Measurements from ENCODE around the gene LYL1.

LYL1 gene

GRCh38 chr19:13056052-13056660 lies 46.5 kb downstream of the LYL1 start:
- DNase-seq (ENCODE audit: low read depth) = no peak

DNA sequence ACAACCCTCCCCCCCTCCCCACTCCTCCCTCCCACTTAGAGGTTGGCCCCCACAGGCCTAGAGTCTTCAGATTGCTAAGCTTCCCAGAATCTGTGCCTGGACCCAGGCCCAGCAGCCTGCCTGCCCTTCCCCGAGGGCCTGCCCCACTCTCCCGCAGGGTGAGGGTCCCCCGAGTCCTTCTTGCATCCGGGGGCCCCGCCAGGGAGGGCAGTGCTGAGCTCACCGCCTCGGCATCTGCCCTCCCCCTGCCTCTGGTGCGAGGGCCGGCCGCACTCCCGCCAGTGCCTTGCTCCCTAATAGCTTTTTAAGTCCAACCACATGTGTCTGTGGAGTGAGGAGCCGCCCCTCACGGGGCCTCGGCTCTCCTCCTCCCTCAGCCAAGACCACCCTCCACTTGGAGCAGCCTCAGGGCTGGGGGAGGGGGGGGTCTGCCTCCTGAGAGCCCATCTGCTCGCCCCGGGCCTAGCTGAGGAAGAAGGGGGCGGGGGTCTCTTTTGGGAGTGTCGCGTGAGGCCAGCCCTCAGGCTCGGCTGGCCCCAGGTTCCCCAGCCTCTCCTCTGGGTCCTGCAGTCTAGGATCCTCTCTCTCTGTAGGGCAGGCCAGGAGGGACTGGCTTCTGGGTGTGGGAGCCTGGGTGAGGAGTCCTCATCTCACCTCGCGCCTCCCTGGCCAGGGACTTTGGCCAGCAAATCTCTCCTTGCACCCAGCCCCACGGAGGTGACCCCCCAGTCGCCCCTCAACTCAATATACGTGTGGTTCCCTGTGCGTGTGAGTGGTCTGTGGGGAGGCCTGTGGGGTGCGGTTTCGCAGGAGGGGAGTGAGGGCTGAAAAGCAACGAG lies 47.2 kb downstream of the LYL1 start:
- no peak for DNase-seq (ENCODE audit: low read depth)

DNA sequence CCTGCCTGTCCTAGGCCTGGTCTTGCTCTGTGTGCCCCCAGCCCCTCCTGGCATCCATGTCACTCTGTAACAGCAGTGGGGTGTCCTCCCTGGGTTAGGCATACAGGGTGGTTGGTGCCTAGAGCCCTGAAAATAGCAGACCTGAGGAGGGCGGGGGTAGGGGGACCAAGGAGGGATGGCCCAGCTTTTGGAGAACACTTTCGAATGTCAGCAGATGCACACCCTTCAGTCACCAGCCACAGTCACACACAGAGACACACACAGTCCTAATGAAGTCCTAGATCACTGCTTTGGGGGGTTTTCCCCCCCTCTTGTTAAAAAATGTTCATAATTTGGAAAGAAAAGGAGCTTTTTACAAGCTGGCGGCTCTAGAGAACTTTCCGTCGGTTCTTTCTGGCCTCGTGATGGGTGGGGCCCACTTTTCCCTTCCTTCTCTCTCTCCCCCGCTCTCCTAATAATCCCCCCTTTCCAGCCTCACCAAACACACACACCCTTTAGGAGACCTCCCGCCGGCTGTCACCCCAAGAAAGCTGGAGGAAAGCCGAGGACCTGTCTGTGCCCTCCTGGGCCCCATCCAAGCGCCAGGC lies 47.9 kb downstream of the LYL1 start:
- DNase-seq (ENCODE audit: low read depth) = no peak

DNA sequence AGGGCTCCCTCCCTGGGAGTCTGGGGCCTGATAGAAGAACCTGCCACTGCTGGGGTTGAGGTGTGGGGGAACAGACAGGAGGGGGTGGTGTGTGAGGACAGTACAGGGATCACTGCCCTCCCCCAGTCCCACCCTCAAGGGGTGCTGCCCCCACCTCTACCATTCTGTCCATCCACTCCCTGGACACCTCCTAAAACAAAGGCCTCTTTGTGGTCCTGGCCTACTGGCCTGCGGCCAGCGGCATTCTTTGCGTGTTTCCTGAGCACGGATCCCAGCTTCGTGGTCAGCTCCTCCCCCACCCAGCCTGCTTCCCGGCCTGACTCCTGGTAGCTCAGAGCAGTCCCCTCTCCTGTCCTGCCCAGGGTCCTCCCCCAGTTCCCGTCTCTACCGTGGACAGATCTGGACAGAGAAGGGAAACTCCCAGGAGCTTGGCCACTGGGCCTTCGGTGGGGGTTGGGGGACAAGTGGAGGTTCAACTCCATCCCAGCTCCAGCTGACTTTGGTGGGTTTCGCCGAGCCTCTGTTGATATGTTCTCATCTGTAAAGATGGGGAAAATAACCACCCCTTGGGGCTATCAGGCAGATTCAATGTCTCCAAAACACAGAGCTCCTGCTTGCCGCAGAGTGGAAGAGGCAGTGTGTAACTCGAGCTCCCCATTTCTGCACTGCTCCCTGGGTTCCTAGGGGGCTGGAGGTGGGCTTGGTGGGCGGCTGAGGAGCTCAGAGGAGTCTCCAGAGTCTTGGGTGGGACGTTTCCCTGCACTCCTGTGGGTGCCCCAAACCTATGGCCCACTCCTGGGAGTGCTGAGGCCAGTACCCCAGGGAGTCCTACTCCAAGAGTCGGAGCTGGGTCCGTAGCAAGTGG lies 48.7 kb downstream of the LYL1 start:
- DNase-seq (ENCODE audit: low read depth) = no peak

GRCh38 chr19:13053238-13053637 lies 49.4 kb downstream of the LYL1 start:
- no peak for DNase-seq (ENCODE audit: low read depth)

- DNase-seq (ENCODE audit: low read depth) = no peak
These were observed 50.0 kb downstream of the LYL1 start for GRCh38 chr19:13052447-13053175.

GRCh38 chr19:13051557-13052165 lies 51.0 kb downstream of the LYL1 start:
- no peak for DNase-seq (ENCODE audit: low read depth)

DNA sequence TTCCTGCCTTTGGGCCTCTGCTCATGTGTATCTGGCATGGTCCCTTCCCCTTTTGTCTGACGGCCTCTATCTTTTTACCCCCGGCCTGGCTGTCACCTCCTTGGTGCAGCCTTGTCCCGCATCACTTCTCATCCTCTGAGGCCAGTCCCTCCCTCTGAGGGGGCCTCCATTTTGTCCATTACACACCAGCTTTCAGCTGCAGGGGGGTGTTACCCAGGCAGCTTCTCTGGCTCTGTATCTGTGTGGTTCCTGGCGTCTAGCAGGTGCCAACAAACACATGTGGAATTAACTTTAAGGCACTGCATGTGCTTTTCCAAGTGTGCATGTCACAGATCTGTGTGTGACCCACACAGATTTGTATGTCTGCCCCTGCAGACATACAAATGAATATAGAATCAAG lies 52.4 kb downstream of the LYL1 start:
- no peak for DNase-seq (ENCODE audit: low read depth)

Data from activated T-cell treated with anti-CD3 and anti-CD28 coated beads for 24 hours (primary cell).